Islet of Langerhans (tissue), 1 donor: ENCODE results near the gene ISOC2.
"Not testable (repeated sequence)": the region's sequence is repeated elsewhere in the genome, so short reads cannot be mapped to it uniquely, and the experiment has no call there.

ENCODE experiments used
- FAIRE-seq: peaks from one replicate; lab custom pipeline; 2011; peaks lifted over from hg19 to GRCh38; lab: Jason Lieb, UNC

Gene ISOC2

GRCh38 chr19:55457683-55458457 is 3.6 kb downstream of the ISOC2 start:
- FAIRE-seq = no peak

- no peak for FAIRE-seq
Observed at GRCh38 chr19:55456347-55456746, 5.1 kb downstream of the ISOC2 start.

- no peak for FAIRE-seq
Observed at GRCh38 chr19:55455576-55456235, 5.7 kb downstream of the ISOC2 start.

- FAIRE-seq = no peak
Observed at GRCh38 chr19:55454787-55455243, 6.6 kb downstream of the ISOC2 start.

- no peak for FAIRE-seq
Observed at GRCh38 chr19:55453511-55454260, 7.8 kb downstream of the ISOC2 start.

- FAIRE-seq = no peak
Observed at GRCh38 chr19:55452749-55453346, 8.6 kb downstream of the ISOC2 start.

- no peak for FAIRE-seq
Observed at GRCh38 chr19:55451965-55452748, 9.3 kb downstream of the ISOC2 start.

- FAIRE-seq = no peak
Observed at GRCh38 chr19:55451163-55451964, 10.1 kb downstream of the ISOC2 start.

- FAIRE-seq = no peak
Observed at GRCh38 chr19:55449469-55449868, 12.0 kb downstream of the ISOC2 start.

GRCh38 chr19:55448175-55448490 is 13.3 kb downstream of the ISOC2 start:
- FAIRE-seq = not testable (repeated sequence)

- no peak for FAIRE-seq
Observed at GRCh38 chr19:55447421-55448174, 13.8 kb downstream of the ISOC2 start.

- no peak for FAIRE-seq
Observed at GRCh38 chr19:55446060-55446459, 15.4 kb downstream of the ISOC2 start.

GRCh38 chr19:55444646-55445045 is 16.8 kb downstream of the ISOC2 start:
- no peak for FAIRE-seq

- no peak for FAIRE-seq
Observed at GRCh38 chr19:55443824-55444480, 17.5 kb downstream of the ISOC2 start.

GRCh38 chr19:55443045-55443823 is 18.2 kb downstream of the ISOC2 start, which contains the start of gene SHISA7:
Gene SHISA7, minus strand, starts transcription at chr19:55443300. Its CDS starts 437 bp downstream, at chr19:55442863.
- no peak for FAIRE-seq

GRCh38 chr19:55442372-55442961 is 19.0 kb downstream of the ISOC2 start:
- FAIRE-seq = no peak

GRCh38 chr19:55441692-55442321 is 19.6 kb downstream of the ISOC2 start:
- no peak for FAIRE-seq

- FAIRE-seq = no peak
Observed at GRCh38 chr19:55441319-55441691, 20.1 kb downstream of the ISOC2 start.
